CD4-positive, alpha-beta T cell treated with Interleukin-4 for 1 hour (primary cell): ENCODE data around the gene CCDC6.

Source experiments
- DNase-seq, 2 donors: peaks; one replicate each; pipeline ENCODE4 v3.0.0-alpha.2; 2020 to 2022

CCDC6 gene

GRCh38 chr10:59847326-59847725 is 59.0 kb downstream of the CCDC6 start:
- DNase-seq, result no peak

GRCh38 chr10:59844436-59844835 is 61.9 kb downstream of the CCDC6 start:
- DNase-seq, result no peak

- no peak for DNase-seq
Observed at GRCh38 chr10:59843748-59844147, 62.6 kb downstream of the CCDC6 start.

GRCh38 chr10:59839576-59839975 is 66.8 kb downstream of the CCDC6 start:
- no peak for DNase-seq

GRCh38 chr10:59838085-59838789 is 68.1 kb downstream of the CCDC6 start:
- no peak for DNase-seq

GRCh38 chr10:59833810-59834209 is 72.5 kb downstream of the CCDC6 start:
- DNase-seq, result no peak

GRCh38 chr10:59832506-59832905 is 73.8 kb downstream of the CCDC6 start:
- DNase-seq, result no peak

- DNase-seq, result no peak
Observed at GRCh38 chr10:59831658-59832503, 74.5 kb downstream of the CCDC6 start.

GRCh38 chr10:59830601-59831259 is 75.6 kb downstream of the CCDC6 start:
- peak; percentile 25 to 32 for DNase-seq

GRCh38 chr10:59829601-59830000 is 76.8 kb downstream of the CCDC6 start:
- DNase-seq, result no peak

- no peak for DNase-seq
Observed at GRCh38 chr10:59829024-59829423, 77.3 kb downstream of the CCDC6 start.

- DNase-seq, result no peak
Observed at GRCh38 chr10:59825932-59826331, 80.4 kb downstream of the CCDC6 start.

- DNase-seq, result no peak
Observed at GRCh38 chr10:59823751-59824150, 82.6 kb downstream of the CCDC6 start.

- no peak for DNase-seq
Observed at GRCh38 chr10:59823111-59823510, 83.2 kb downstream of the CCDC6 start.

- no peak for DNase-seq
Observed at GRCh38 chr10:59820471-59820870, 85.9 kb downstream of the CCDC6 start.

- no peak for DNase-seq
Observed at GRCh38 chr10:59819683-59820082, 86.7 kb downstream of the CCDC6 start.

GRCh38 chr10:59819265-59819664 is 87.1 kb downstream of the CCDC6 start:
- no peak for DNase-seq

GRCh38 chr10:59817773-59818172 is 88.6 kb downstream of the CCDC6 start:
- DNase-seq, result no peak

GRCh38 chr10:59814878-59815277 is 91.5 kb downstream of the CCDC6 start:
- no peak for DNase-seq

GRCh38 chr10:59812519-59813122 is 93.7 kb downstream of the CCDC6 start:
- DNase-seq, result no peak

- no peak for DNase-seq
Observed at GRCh38 chr10:59809644-59809974, 96.7 kb downstream of the CCDC6 start.

GRCh38 chr10:59808896-59809643 is 97.3 kb downstream of the CCDC6 start:
- DNase-seq, result peak; percentile 48 to 56
